GM18517 (cell line): ENCODE results near the gene PWWP2A.
A peak's percentile ranks its signal among the peaks of the same experiment; 100 is the strongest.

Experiments used
- ATAC-seq: cut with Tn5 transposase; IDR thresholded peaks from one replicate; pipeline ENCODE4 v1.9.1; 2021; ENCODE audit warnings: mild to moderate bottlenecking, moderate library complexity; ENCODE audit not compliant: unreplicated experiment

Gene PWWP2A

GRCh38 chr5:160133071-160133917 is 14.0 kb upstream of the PWWP2A start:
- no peak for ATAC-seq

- ATAC-seq, result no peak
These were observed 10.6 kb upstream of the PWWP2A start for GRCh38 chr5:160129841-160130240.

- ATAC-seq, result no peak
These were observed 9.4 kb upstream of the PWWP2A start for GRCh38 chr5:160128632-160129031.

- ATAC-seq, result peak; percentile 6
These were observed 636 bp upstream of the PWWP2A start for GRCh38 chr5:160119905-160120266.

- peak; percentile 11 for ATAC-seq
These were observed 705 bp downstream of the PWWP2A start for GRCh38 chr5:160118349-160119141.

GRCh38 chr5:160116991-160117390 is 2.3 kb downstream of the PWWP2A start:
- ATAC-seq, result no peak

- no peak for ATAC-seq
These were observed 11.1 kb downstream of the PWWP2A start for GRCh38 chr5:160108124-160108523.

GRCh38 chr5:160105686-160106360 is 13.4 kb downstream of the PWWP2A start:
- ATAC-seq, result peak; percentile 87

- no peak for ATAC-seq
These were observed 21.3 kb downstream of the PWWP2A start for GRCh38 chr5:160097991-160098390.

- ATAC-seq, result no peak
These were observed 23.1 kb downstream of the PWWP2A start for GRCh38 chr5:160096178-160096577.

- no peak for ATAC-seq
These were observed 26.1 kb downstream of the PWWP2A start for GRCh38 chr5:160092960-160093707.

GRCh38 chr5:160092514-160092913 is 26.7 kb downstream of the PWWP2A start:
- no peak for ATAC-seq

GRCh38 chr5:160090059-160090458 is 29.2 kb downstream of the PWWP2A start:
- ATAC-seq, result no peak

- no peak for ATAC-seq
These were observed 29.7 kb downstream of the PWWP2A start for GRCh38 chr5:160089531-160089930.

- ATAC-seq, result no peak
These were observed 30.4 kb downstream of the PWWP2A start for GRCh38 chr5:160088805-160089204.

GRCh38 chr5:160087199-160087598 is 32.1 kb downstream of the PWWP2A start:
- ATAC-seq, result no peak

GRCh38 chr5:160084144-160084543 is 35.1 kb downstream of the PWWP2A start:
- ATAC-seq, result no peak

GRCh38 chr5:160083501-160083900 is 35.7 kb downstream of the PWWP2A start:
- no peak for ATAC-seq

GRCh38 chr5:160082614-160083500 is 36.4 kb downstream of the PWWP2A start:
- no peak for ATAC-seq

GRCh38 chr5:160081495-160081894 is 37.8 kb downstream of the PWWP2A start:
- no peak for ATAC-seq
